GM21515 (cell line): ENCODE results near the gene APH1B.
"Not testable (repeated sequence)": the region's sequence is repeated elsewhere in the genome, so short reads cannot be mapped to it uniquely, and the experiment has no call there.

Source experiments
- ATAC-seq: cut with Tn5 transposase; IDR thresholded peaks from one replicate; pipeline ENCODE4 v1.9.1; 2021; ENCODE audit not compliant: unreplicated experiment

APH1B gene

DNA sequence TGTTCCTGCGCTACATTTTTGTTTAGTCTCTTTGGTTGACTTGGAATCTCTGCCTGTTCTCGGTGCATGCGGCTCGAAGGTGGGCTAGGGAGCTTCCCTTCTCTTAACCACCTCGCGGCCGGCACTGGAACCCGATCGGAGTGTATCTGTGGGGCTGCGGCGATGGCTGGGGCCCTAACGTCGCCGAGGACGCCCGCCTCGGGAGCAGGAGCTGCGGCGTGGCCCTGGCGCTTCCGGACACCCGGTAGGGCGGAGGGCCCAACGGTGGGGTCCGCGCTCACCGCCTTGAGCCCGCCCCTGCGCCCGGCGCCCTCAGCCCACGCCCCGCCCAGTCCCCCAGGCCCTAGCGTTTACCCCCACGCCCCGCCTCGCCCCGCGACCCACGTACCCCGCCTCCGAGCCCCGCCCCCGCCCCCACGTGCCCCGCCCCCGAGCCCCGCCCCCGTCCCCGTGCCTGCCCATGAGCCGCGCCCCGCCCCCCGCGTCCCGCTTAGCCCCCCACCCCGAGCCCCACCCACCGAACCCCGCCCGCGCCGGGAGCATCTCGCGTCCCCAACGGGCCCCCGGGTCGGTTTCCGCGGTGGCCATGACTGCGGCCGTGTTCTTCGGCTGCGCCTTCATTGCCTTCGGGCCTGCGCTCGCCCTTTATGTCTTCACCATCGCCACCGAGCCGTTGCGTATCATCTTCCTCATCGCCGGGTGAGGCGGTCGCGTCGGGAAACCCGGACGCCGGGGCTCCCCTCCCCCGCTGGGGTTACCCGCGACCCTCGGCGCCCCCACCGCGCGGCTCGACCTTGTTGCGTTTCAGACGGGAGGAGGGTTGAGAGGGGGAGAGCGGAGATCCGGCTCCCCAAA lies at the start of gene APH1B:
Gene APH1B, plus strand, starts transcription at position 568 of the 855 bp plus-strand sequence. Its CDS starts 19 bp downstream, at position 587.
- peak; percentile 82 for ATAC-seq

DNA sequence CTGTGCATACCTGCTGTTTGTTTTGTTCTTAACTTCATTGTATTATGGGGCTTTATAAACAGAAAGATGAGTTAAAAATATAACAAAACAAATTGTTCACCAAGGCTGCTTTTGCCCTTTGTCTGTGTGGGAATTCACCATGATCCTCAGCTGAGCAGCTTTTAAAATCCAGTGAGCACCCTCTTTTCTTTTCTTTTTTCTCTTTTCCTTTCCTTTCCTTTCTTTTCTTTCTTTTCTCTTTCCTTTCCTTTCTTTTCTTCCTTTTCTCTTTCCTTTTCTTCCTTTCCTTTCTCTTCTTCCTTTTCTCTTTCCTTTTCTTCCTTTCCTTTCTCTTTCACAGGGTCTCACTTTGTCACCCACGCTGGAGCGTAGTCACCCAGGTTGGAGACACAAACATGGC lies 49.7 kb upstream of the APH1B start:
- ATAC-seq: no peak

DNA sequence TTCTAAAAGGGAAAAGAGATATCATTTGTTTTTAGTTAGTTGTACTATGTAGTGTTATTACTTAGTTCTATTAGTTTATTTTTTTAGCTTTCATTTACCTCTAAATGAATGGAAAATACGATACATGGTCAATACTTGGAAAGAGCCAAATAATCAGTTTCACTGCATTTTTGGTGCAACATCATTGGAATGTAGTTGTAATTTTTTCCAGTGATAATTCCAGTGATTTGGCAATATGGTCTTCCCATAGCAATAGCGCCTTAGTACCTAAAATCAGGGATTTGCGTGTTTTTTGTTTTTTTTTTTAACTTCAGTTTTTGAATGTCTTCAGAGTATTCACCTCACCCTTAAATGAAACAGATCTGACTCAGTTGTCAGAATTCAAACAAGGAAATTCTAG lies 46.2 kb upstream of the APH1B start:
- ATAC-seq: no peak

DNA sequence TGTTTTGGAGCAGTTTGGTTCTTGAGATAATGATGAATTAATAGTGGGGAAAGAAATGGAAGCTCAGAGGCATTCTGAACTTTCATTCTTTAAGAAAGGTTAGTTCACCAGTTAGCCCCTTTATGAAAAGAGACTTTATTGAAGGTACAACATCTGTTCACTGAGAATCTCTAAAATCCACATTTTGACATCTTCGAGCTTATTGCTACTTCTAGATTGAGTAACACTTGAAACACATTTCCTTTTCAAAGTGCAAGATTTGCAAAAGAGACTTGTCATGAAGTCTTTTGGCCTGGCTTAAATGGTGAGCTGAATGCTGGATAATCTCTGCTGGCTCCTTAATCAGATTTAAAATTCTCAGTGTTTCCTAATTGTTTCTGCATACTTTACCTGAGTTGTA lies 45.7 kb upstream of the APH1B start:
- no peak for ATAC-seq

DNA sequence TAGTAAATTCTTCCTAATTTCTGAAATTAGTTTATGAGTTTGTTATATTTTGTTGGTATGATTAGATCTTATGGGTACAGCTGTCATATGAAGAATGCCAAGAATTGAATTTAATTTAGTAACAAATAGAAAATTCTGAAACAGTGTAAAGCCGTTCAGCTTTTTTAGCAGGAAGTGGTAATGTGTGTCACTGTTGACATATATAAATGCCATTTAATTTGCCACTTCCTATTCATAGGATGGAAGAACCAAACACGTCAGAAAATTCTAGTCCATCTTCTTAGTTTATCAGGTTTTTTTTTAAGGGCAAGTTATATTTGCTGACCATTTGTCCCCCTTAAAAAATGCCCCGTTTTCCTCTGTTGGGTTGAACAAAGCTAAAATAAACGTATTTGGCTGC lies 45.0 kb upstream of the APH1B start:
- ATAC-seq: no peak

DNA sequence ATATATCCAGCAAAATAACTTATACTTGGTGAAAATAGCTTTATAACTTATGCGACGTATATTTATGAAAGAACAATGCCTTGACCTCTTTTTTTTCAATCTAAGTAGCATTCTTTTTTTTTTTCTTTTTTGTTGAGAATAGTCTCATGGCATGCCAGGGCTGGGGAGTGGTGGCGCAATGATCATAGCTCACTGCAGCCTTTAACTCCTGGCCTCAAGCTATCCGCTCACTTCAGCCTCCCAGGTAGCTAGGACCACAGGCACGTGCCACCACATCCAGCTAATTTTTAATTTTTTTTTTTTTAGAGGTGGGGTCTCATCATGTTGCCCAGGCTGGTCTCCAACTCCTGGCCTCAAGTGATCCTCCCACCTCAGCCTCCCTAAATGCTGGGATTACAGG lies 44.5 kb upstream of the APH1B start:
- no peak for ATAC-seq

DNA sequence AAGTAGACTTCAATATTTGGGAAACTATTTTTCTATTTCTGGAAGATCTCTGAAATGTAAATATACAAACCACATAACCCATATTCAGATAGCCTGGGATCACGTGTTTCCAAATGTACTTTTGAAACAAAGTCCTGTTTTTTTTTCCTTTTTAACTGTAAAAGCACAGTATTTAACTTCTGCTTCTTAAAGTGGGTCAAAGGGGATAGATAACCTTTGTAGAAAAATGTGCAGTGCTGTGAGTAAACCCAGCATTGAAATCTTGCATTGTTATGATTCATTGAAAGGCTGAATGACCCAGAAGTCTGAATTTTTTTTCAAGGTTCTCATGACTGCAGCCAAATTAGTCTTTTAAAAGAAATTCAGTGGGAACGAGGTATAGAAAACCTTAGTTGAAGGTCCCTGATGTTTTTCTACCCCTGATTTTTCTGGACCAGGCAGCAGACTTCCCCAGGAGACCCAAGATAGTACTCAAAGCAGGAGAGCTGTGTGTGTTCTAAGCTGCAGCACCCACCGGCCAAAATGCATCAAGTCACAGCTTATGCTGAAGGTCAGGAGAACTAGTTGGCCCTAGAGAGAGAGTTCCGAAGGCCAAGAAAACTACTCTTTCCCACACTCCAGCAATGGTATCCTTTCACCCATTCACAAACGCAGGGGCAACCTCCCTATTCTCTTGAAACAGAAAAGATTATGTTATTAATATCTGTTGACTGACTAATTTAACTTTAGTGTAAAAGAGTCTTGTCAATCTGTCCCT lies 43.6 kb upstream of the APH1B start:
- ATAC-seq: no peak

DNA sequence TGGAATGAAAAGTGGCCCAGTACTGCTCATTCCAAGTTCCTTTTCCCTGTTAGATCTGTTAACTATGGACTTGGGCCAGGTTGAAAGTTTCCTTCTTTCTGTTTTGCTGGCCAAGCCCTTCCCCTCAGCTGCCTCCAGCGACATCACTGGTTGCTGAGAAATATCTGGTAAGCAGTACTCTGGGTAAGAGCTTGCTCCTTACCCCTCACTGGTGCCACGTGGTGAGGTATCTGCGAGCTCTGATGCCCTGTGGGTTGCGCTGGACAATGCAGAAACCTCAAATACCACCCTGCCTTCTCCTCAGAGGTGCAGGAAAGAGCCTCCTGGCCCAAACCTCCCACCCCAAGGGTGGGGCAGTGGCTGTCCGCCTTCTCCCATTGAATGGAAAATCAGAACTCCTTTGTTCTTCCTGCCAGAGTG lies 42.9 kb upstream of the APH1B start:
- ATAC-seq: no peak

DNA sequence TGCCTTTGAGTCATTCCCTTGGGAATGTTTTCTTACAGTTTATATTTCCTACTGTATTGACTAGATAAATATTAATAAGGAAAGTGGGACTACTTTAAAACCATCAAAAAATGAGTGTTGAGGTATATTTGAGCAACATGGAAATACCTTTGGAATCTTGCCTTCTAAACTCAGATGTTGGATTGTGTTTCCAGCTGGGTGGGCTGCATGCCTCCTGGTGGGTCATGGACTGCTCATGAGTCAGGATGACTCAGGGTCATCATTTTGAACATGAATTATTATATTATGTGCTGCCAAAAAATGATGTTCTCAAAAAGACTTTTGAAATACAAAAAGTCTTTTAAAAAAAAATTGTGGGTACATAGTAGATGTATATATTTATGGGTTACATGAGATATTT lies 41.1 kb upstream of the APH1B start:
- ATAC-seq: no peak

DNA sequence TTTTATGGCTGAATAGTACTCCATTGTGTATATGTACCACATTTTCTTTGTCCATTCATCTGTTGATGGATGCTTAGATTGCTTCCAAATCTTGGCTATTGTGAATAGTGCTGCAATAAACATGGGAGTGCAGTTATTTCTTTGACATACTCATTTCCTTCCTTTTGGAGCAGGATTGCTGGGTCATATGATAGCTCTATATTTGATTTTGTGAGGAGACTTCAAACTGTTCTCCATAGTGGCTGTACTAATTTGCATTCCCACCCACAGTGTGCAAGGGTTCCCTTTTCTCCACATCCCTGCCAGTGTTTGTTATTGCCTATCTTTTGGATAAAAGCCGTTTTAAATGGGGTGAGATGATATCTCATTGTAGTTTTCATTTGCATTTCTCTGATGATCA lies 40.3 kb upstream of the APH1B start:
- ATAC-seq: not testable (repeated sequence)

DNA sequence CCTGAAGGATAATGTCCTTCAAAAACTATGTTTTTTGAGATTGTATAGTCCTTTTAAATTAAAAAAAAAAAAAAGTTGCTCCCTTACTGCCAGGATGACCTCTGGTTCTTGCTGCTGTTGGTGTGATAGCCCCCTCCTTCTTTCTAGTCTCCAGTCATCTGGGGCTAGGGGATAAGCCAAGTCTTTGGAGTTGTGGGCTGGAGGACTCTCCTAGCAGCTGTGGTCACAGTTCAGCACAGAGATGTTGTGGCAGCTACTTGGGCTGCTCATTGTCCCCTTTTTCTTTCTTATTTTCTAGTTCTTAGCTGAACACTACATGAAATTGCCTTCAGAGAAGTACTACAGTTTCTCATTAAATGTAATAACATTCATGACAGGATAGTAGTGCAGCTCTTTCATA lies 39.2 kb upstream of the APH1B start:
- ATAC-seq: no peak

DNA sequence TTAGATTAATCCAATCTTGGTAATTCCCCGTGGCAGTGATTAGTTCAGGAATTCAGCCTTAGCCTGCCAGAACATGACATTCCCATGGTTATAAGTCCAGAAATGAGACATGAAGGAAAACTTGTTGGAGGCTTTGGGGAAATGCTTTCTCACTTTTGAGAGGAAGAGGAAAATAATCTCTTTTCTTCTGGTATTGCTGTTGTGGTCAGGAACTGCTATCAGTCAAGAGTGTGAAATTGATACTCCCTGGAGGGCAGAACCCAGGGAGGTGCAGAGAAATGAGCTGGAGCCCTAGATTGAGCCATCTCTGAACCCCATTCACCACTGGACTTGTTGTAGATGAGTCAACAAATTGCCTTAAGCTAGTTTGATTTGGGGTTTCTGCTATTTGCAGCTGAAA lies 38.6 kb upstream of the APH1B start:
- no peak for ATAC-seq

DNA sequence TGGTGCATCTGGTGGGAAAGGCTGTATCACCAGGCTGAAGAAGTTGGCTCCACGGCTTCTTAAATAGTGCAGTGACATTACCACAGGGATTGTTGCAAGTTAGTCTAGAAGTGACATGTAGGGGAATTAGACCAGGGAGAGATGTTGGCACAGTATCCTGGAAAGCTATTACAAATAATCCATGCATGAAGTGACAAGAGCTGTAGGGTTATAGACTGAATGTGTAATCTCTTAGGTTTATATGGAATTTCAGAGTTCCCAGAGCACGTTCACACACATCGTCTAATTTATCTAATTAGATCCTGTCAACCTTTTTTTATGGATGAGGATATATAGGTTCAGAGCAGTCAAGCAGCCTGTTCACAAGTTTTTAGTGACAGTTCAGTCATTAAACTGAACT lies 37.3 kb upstream of the APH1B start:
- ATAC-seq: no peak

DNA sequence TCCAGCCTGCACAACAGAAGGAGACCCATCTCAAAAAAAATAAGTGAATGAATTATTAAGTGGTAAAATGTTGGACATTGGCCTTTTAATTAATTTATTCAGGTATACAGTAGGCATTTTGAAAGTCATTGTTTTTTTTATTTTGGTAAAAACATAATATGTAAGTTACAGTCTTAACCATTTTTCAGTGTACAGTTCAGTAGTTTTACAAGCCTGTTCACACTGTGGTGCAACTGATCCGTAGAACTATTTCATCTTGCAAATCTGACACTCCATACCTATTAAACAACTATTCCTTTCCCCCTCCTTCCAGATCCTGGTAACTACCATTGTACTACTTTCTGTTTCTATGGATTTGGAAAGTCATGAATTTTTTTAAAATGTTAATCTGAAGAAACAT lies 36.1 kb upstream of the APH1B start:
- no peak for ATAC-seq

DNA sequence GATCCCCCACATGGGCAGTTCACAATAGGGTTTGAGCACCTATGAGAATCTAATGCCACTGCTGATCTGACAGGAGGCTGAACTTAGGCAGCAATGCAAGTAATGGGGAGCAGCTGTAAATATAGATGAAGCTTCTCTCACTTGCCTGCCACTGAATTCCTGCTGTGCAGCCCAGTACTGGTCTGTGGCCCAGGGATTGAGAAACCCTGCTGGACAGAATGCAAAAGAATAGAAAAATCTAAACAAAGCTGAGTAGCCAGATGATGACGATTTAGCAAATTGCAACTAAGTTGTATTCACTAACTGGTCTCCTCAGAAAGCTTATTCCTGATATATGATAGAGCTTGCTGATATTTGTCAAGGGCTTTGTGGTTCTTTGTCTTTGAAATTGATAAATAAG lies 34.3 kb upstream of the APH1B start:
- no peak for ATAC-seq

DNA sequence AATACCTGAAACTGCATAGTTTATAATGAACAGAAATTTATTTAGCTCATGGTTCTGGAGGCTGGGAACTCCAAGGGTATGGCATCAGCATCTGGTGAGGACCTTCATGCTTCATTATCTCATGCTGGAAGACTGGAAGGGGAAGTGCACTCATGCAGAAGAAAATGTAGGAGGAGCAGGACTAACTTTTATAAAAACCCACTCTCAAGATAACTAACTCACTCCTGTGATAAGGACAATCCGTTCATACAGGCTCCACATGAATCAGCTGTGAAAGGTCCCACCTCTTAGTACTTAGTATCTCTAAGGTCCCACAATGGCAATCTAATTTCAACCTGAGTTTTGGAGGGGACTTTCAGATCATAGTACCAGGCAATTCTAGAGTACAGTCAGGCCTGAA lies 33.6 kb upstream of the APH1B start:
- no peak for ATAC-seq

DNA sequence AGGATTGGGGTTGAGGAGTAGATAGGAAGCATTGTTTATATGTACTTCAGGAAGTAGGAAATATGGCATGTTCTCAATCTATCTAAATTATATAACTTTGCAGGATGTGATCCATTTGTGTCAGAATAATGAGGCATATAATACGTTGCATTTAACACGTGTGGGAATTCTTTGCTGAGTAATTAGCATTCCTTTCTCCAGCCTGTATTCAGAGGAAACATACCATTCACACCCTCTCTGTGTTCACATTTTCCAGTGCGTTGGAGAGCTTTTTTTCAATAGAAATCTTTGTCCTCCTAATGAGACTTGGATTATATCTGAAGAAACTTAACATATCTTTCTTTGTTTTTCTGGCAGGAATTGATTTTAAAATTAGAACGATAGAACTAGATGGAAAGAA lies 33.0 kb upstream of the APH1B start:
- ATAC-seq: no peak

DNA sequence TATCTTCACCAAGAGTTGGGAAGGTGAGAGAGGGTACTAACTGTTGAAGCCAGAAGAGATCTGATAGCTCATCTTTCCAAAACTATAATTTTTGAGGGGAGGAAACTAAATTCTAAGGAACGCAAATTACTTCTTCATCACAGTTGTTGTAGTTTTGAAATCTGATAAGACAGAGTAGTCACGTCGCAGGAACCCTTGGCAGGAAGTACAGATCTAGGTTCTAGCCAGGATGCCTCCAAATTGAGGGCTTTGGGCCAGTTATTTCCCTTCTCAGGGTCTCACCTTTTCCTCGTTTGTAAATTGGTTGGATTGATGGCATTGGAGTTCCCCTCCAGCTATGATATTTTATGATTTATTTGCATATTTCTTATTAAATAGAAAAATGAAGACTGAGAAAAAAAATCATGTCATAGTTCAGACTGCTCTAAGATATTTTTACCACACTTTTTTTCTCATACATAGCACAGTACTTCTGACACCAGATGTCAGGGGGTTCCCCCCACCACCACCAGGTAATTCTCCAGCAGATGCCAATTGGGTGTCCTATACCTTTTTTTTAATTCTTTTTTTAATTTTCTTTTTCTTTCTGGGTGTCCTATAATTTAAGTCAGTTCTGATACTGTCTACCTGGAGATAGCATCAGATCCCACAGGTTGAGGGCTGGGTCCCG lies 32.3 kb upstream of the APH1B start:
- no peak for ATAC-seq

DNA sequence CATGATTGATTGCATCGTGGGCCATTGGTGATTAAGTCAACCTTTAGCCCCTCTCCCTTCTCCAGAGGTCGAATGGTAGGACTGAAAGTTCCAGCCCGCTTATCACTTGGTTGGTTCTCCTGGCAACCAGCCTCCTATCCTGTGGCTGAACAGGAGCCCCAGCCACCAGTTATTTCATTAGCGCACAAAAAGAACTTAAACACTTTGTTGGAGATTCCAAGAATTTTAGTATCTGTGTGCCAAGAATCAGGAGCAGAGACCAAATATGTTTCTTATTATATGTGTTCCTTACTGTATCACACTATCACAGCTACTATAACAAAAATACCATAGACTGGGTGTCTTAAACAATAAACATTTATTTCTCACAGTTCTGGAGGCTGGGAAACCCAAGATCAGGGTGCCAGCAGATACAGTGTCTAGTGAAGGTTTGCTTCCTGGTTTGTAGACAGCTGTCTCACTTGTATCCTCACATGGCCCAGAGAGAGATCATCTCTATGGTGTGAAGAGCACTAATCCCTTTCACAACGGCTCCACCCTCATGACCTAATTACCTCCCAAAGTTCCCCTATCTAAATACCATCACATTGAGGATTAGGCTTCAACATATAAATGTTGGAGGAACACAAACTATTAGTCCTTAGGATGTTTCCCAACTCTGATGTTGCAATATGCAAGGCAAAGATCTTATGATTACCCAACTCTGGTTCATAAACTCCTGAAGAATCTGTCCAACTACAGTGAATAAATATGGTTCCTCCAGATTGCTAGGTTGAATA lies 30.5 kb upstream of the APH1B start:
- ATAC-seq: no peak

DNA sequence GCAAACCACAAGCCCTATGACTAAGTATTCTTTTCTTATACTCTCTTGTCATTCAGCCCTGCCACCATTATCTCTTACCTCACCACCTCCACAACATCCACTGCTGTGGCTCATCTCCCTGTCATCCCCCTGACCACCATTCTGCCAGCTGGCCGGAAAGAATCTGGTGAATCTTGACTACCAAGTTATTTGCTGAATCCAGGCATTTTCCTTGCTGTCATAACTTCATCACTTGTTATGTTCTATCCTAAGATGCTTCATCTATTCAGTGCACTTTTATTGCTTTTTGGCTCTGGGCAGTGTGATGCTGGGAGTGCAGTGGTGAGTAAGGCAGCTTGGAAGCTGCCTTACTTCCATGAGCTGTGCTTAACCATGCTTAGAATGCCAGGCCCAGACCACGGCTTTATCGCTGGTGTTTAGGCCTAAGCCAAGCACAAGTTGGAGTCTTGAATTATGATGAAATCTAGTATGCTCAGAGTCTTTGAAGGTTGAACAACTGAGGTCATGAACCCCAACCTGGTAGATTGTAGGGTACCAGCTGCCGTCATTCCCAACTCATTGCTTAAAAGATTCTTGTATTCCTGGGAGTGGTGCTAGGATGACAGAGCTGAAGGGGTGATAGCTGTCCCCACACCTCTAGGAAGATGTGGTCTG lies 27.0 kb upstream of the APH1B start:
- ATAC-seq: no peak

DNA sequence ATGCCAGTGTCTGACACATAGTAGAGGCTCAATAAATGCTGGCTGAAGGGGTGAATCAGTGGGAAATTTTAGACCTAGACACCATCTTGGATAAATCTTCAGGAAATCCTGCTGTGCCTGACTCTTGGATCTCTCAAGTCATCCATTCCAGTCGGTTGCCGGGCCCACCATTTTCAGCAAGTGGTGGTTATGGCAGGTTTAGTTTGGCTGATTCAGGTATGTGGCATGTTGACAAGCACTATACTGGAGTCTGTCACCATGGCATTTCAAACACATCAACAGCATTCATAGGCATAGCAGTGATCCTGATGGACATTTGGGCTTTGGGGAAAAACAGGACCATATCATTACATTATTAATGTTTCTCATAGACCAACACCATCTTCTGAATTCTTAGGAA lies 25.7 kb upstream of the APH1B start:
- no peak for ATAC-seq
